ENCODE measurements around the gene RAB23.

Gene RAB23

DNA sequence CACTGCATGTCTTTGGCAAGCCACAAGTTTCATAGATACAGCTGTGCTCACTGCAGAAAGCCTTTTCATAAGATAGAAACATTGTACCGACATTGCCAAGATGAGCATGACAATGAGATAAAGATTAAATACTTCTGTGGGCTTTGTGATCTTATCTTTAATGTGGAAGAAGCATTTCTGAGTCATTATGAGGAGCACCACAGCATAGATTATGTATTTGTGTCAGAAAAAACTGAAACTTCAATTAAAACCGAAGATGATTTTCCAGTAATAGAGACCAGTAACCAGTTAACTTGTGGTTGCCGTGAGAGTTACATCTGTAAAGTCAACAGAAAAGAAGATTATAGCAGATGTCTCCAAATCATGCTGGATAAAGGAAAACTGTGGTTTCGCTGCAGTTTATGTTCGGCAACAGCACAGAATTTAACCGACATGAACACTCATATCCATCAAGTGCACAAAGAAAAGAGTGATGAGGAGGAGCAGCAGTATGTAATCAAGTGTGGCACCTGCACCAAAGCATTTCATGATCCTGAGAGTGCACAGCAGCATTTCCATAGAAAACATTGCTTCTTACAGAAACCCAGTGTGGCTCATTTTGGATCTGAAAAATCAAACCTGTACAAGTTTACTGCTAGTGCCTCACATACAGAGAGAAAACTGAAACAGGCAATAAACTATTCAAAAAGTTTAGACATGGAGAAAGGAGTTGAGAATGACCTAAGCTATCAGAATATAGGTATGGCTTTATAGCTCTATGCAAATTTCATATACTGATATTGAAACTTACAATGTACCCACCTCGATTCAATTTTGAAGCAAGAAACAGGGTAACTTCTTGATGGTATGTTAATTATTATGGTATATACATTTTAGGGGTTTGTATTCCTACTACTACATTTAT, 73.9 kb downstream of the RAB23 start:
- no peak overlapping the region for H3K4me3 ChIP-seq (ENCODE audit: low read length)
- TF ChIP-seq, protein P1, sequence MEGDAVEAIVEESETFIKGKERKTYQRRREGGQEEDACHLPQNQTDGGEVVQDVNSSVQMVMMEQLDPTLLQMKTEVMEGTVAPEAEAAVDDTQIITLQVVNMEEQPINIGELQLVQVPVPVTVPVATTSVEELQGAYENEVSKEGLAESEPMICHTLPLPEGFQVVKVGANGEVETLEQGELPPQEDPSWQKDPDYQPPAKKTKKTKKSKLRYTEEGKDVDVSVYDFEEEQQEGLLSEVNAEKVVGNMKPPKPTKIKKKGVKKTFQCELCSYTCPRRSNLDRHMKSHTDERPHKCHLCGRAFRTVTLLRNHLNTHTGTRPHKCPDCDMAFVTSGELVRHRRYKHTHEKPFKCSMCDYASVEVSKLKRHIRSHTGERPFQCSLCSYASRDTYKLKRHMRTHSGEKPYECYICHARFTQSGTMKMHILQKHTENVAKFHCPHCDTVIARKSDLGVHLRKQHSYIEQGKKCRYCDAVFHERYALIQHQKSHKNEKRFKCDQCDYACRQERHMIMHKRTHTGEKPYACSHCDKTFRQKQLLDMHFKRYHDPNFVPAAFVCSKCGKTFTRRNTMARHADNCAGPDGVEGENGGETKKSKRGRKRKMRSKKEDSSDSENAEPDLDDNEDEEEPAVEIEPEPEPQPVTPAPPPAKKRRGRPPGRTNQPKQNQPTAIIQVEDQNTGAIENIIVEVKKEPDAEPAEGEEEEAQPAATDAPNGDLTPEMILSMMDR (IDR thresholded peaks at IDR 0.05; ENCODE audit: insufficient read depth, low read depth, low read length, missing control alignments) = no peak
- DNase-seq (ENCODE audit: low read depth) = no peak

DNA sequence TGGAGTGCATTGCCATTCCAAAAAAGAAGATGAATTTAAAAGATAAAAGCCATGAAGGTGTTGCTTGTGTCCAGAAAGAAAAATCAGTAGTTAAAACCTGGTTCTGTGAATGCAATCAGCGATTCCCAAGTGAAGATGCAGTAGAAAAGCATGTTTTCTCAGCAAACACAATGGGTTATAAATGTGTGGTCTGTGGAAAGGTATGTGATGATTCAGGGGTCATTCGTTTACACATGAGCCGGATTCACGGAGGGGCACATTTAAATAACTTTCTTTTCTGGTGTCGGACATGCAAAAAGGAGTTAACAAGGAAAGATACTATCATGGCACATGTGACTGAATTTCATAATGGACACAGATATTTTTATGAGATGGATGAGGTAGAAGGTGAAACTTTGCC, 74.7 kb downstream of the RAB23 start:
- no peak for DNase-seq (ENCODE audit: low read depth)
- TF ChIP-seq, protein P1 (IDR thresholded peaks at IDR 0.05; ENCODE audit: insufficient read depth, low read depth, low read length, missing control alignments) = no peak
- no peak overlapping the region for H3K4me3 ChIP-seq (ENCODE audit: low read length)

DNA sequence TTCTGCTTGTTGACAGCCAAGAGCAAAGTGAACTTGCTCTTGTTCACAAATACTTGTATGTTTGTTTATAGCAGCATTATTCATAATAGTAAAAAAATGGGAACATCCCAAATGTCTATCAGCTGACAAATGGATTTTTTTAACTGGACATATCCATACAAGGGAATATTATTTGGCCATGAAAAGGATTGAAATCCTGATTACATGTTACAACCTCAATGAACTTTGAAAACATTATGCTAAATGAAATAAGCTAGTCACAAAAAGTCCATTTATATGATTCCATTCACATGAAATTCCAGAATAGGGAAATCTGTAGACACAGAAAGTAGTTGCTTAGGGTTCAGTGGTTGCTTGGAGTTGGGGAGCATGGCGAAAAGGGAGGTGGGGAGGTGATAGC, 78.4 kb downstream of the RAB23 start:
- DNase-seq (ENCODE audit: low read depth) = no peak
- TF ChIP-seq, protein P1 (IDR thresholded peaks at IDR 0.05; ENCODE audit: insufficient read depth, low read depth, low read length, missing control alignments) = no peak
- no peak overlapping the region for H3K4me3 ChIP-seq (ENCODE audit: low read length)

DNA sequence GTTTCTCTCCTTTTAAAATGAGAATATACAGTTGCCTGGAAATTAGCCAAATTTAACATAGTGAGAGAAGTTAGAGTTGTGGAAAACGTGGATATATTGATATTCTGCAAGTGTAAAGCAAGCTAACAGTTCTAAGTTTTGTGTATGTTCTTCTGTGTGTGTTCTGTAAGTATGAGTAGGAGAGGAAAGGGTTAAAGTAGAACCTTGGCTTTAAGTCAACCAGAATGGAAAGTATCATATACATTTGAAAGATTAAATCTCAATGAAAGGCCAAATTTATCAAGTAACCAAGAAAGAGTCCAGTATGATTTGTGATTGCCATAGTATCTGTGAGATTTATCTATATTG, 80.0 kb downstream of the RAB23 start:
- no peak overlapping the region for H3K4me3 ChIP-seq (ENCODE audit: low read length)
- TF ChIP-seq, protein P1 (IDR thresholded peaks at IDR 0.05; ENCODE audit: insufficient read depth, low read depth, low read length, missing control alignments) = no peak
- no peak for DNase-seq (ENCODE audit: low read depth)

DNA sequence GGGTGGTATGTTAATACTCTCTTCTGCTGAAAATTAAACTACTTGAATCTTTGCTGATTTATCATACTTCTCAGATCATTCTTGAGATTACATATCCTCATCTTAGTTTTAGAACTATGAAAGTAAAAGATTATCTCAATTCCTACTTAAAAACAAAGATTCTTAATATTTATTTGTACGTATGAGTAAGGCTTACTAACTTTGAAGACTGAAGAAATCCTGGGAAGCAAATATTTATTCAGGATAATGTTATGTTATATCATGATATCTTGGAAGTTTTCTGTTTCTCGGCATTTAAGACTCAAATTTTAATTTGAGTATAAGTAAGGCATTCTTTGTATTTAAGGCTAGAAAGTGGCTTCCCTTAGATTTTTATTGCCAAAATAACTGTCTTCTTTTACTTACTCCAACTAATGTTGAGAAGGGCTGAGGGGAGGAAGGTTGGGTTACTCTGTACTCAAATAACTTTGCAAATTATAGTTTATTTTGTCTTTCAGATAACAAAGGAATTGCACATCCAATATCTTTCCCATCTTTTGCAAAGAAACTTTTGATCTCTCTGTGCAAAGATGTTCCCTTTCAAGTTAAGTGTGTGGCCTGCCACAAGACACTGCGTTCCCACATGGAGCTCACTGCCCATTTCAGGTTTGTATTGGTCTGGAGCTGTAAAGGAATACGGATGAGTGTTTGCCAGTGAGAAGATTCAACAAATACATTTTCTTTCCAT, 80.5 kb downstream of the RAB23 start:
- DNase-seq (ENCODE audit: low read depth) = no peak
- TF ChIP-seq, protein P1 (IDR thresholded peaks at IDR 0.05; ENCODE audit: insufficient read depth, low read depth, low read length, missing control alignments) = no peak
- H3K4me3 ChIP-seq (ENCODE audit: low read length) = no peak overlapping the region

DNA sequence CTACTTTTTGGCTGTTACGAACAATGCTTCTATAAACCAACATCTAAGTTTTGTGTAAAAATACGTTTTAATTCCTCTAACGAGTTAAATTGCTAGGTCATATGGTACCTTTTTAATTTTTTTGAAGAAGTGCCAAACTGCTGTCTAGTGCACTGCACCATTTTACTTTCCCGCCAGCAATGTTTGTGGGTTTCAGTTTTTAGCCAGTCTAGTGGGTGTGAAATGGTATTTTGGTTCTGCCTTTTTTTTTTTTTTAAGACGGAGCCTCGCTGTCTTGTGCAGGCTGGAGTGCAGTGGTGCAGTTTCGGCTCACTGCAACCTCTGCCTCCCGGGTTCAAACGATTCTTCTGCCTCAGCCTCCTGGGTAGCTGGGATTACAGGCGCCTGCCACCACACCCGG, 84.1 kb downstream of the RAB23 start:
- TF ChIP-seq, protein P1 (IDR thresholded peaks at IDR 0.05; ENCODE audit: insufficient read depth, low read depth, low read length, missing control alignments) = no peak
- H3K4me3 ChIP-seq (ENCODE audit: low read length) = no peak overlapping the region
- no peak for DNase-seq (ENCODE audit: low read depth)
